Measurements from ENCODE around the gene PLAC1. TPM values are rescaled to one million over a fixed set of nuclear protein-coding genes. Genes with fewer than 3 reads are reported as not detected.

Gene PLAC1
- total RNA-seq: not detected

- Mint-ChIP-seq H3K9me3 (ENCODE audit: insufficient read depth) (no peaks in the 10 kb centered on the region), H3K36me3 (ENCODE audit: low read depth) (no peaks in the 10 kb centered on the region), H3K4me1 (ENCODE audit: low read depth) (no peaks in the 10 kb centered on the region), H3K4me3 (no peak within 1 kb of the TSS), H3K27ac (no peak within 1 kb of the TSS), H3K27me3 (ENCODE audit: low read depth) (peaks cover 7% of the 10 kb centered on the region)
- ATAC-seq: no peak
- no peak for DNase-seq
- ChIA-PET POLR2A (no interaction called here), CTCF (no interaction called here)
Measured at GRCh38 chrX:134658002-134658759, at the start of gene PLAC1. PLAC1 (minus strand) TSS chrX:134658471; CDS start chrX:134566682, 91,789 bp downstream.

- Mint-ChIP-seq H3K27ac (no peak overlapping the region), H3K4me3 (no peak overlapping the region), H3K4me1 (ENCODE audit: low read depth) (no peaks in the 10 kb centered on the region), H3K27me3 (ENCODE audit: low read depth) (peaks cover 5% of the 10 kb centered on the region), H3K36me3 (ENCODE audit: low read depth) (no peaks in the 10 kb centered on the region), H3K9me3 (ENCODE audit: insufficient read depth) (no peaks in the 10 kb centered on the region)
- POLR2A ChIA-PET: no interaction called here
- CTCF ChIA-PET: no interaction called here
- ATAC-seq (no peak), DNase-seq (no peak)
Measured at GRCh38 chrX:134706138-134706537, 47.9 kb upstream of the PLAC1 start.

GRCh38 chrX:134695999-134696398 lies 37.7 kb upstream of the PLAC1 start:
- no peak overlapping the region for H3K27ac Mint-ChIP-seq
- H3K27me3 Mint-ChIP-seq (ENCODE audit: low read depth): no peaks in the 10 kb centered on the region
- H3K9me3 Mint-ChIP-seq (ENCODE audit: insufficient read depth): no peaks in the 10 kb centered on the region
- H3K36me3 Mint-ChIP-seq (ENCODE audit: low read depth): no peaks in the 10 kb centered on the region
- DNase-seq: no peak
- H3K4me1 Mint-ChIP-seq (ENCODE audit: low read depth): no peaks in the 10 kb centered on the region
- POLR2A ChIA-PET: no interaction called here
- CTCF ChIA-PET: no interaction called here
- no peak for ATAC-seq
- no peak overlapping the region for H3K4me3 Mint-ChIP-seq

- Mint-ChIP-seq H3K27me3 (ENCODE audit: low read depth) (peaks cover 2% of the 10 kb centered on the region), H3K27ac (no peak overlapping the region), H3K4me3 (no peak overlapping the region)
Measured at GRCh38 chrX:134694333-134695322, 36.4 kb upstream of the PLAC1 start.

GRCh38 chrX:134693644-134694043 lies 35.4 kb upstream of the PLAC1 start:
- H3K4me1 Mint-ChIP-seq (ENCODE audit: low read depth): no peaks in the 10 kb centered on the region
- DNase-seq: no peak
- ATAC-seq: no peak
- ChIA-PET CTCF (no interaction called here), POLR2A (no interaction called here)
- no peaks in the 10 kb centered on the region for H3K36me3 Mint-ChIP-seq (ENCODE audit: low read depth)
- H3K27me3 Mint-ChIP-seq (ENCODE audit: low read depth): peaks cover 2% of the 10 kb centered on the region
- no peak overlapping the region for H3K4me3 Mint-ChIP-seq
- H3K27ac Mint-ChIP-seq: no peak overlapping the region
- no peaks in the 10 kb centered on the region for H3K9me3 Mint-ChIP-seq (ENCODE audit: insufficient read depth)

More at GRCh38 chrX:134694333-134695322, 36.4 kb upstream of the PLAC1 start:
- Mint-ChIP-seq H3K4me1 (ENCODE audit: low read depth) (no peaks in the 10 kb centered on the region), H3K9me3 (ENCODE audit: insufficient read depth) (no peaks in the 10 kb centered on the region), H3K36me3 (ENCODE audit: low read depth) (no peaks in the 10 kb centered on the region)
- DNase-seq (no peak), ATAC-seq (no peak)
- CTCF ChIA-PET: no interaction called here
- POLR2A ChIA-PET: no interaction called here

- H3K27ac Mint-ChIP-seq: no peak overlapping the region
- ChIA-PET CTCF (no interaction called here), POLR2A (no interaction called here)
- no peaks in the 10 kb centered on the region for H3K36me3 Mint-ChIP-seq (ENCODE audit: low read depth)
- DNase-seq (no peak), ATAC-seq (no peak)
- peaks cover 2% of the 10 kb centered on the region for H3K27me3 Mint-ChIP-seq (ENCODE audit: low read depth)
- H3K9me3 Mint-ChIP-seq (ENCODE audit: insufficient read depth): no peaks in the 10 kb centered on the region
- H3K4me3 Mint-ChIP-seq: no peak overlapping the region
- H3K4me1 Mint-ChIP-seq (ENCODE audit: low read depth): no peaks in the 10 kb centered on the region
Measured at GRCh38 chrX:134692990-134693389, 34.7 kb upstream of the PLAC1 start.

- no peak overlapping the region for H3K4me3 Mint-ChIP-seq
- H3K9me3 Mint-ChIP-seq (ENCODE audit: insufficient read depth): no peaks in the 10 kb centered on the region
- H3K4me1 Mint-ChIP-seq (ENCODE audit: low read depth): no peaks in the 10 kb centered on the region
- CTCF ChIA-PET: no interaction called here
- peaks cover 2% of the 10 kb centered on the region for H3K27me3 Mint-ChIP-seq (ENCODE audit: low read depth)
- POLR2A ChIA-PET: no interaction called here
- no peak for ATAC-seq
- no peaks in the 10 kb centered on the region for H3K36me3 Mint-ChIP-seq (ENCODE audit: low read depth)
- DNase-seq: no peak
- H3K27ac Mint-ChIP-seq: no peak overlapping the region
Measured at GRCh38 chrX:134692233-134692632, 34.0 kb upstream of the PLAC1 start.

- Mint-ChIP-seq H3K27ac (no peak overlapping the region), H3K4me3 (no peak overlapping the region), H3K27me3 (ENCODE audit: low read depth) (peaks cover 2% of the 10 kb centered on the region), H3K36me3 (ENCODE audit: low read depth) (no peaks in the 10 kb centered on the region), H3K4me1 (ENCODE audit: low read depth) (no peaks in the 10 kb centered on the region), H3K9me3 (ENCODE audit: insufficient read depth) (no peaks in the 10 kb centered on the region)
- POLR2A ChIA-PET: no interaction called here
- DNase-seq (no peak), ATAC-seq (no peak)
- CTCF ChIA-PET: no interaction called here
Measured at GRCh38 chrX:134691453-134691852, 33.2 kb upstream of the PLAC1 start.

GRCh38 chrX:134688839-134689238 lies 30.6 kb upstream of the PLAC1 start:
- ATAC-seq (no peak), DNase-seq (no peak)
- H3K27ac Mint-ChIP-seq: no peak overlapping the region
- H3K36me3 Mint-ChIP-seq (ENCODE audit: low read depth): no peaks in the 10 kb centered on the region
- H3K4me1 Mint-ChIP-seq (ENCODE audit: low read depth): no peaks in the 10 kb centered on the region
- no peaks in the 10 kb centered on the region for H3K9me3 Mint-ChIP-seq (ENCODE audit: insufficient read depth)
- H3K4me3 Mint-ChIP-seq: no peak overlapping the region
- CTCF ChIA-PET: no interaction called here
- H3K27me3 Mint-ChIP-seq (ENCODE audit: low read depth): peaks cover 2% of the 10 kb centered on the region
- POLR2A ChIA-PET: no interaction called here

- ATAC-seq (no peak), DNase-seq (no peak)
- Mint-ChIP-seq H3K27ac (no peak overlapping the region), H3K4me3 (no peak overlapping the region), H3K36me3 (ENCODE audit: low read depth) (no peaks in the 10 kb centered on the region), H3K27me3 (ENCODE audit: low read depth) (peaks cover 2% of the 10 kb centered on the region), H3K9me3 (ENCODE audit: insufficient read depth) (no peaks in the 10 kb centered on the region), H3K4me1 (ENCODE audit: low read depth) (no peaks in the 10 kb centered on the region)
- ChIA-PET CTCF (no interaction called here), POLR2A (no interaction called here)
Measured at GRCh38 chrX:134688031-134688823, 30.0 kb upstream of the PLAC1 start.

GRCh38 chrX:134685668-134686067 lies 27.4 kb upstream of the PLAC1 start:
- CTCF ChIA-PET: no interaction called here

GRCh38 chrX:134684956-134685355 lies 26.7 kb upstream of the PLAC1 start:
- ChIA-PET CTCF (no interaction called here), POLR2A (no interaction called here)
- H3K27me3 Mint-ChIP-seq (ENCODE audit: low read depth): peaks cover 2% of the 10 kb centered on the region
- no peak for DNase-seq
- no peak for ATAC-seq
- H3K27ac Mint-ChIP-seq: no peak overlapping the region
- H3K36me3 Mint-ChIP-seq (ENCODE audit: low read depth): no peaks in the 10 kb centered on the region
- no peaks in the 10 kb centered on the region for H3K9me3 Mint-ChIP-seq (ENCODE audit: insufficient read depth)
- H3K4me1 Mint-ChIP-seq (ENCODE audit: low read depth): no peaks in the 10 kb centered on the region
- no peak overlapping the region for H3K4me3 Mint-ChIP-seq

More at GRCh38 chrX:134685668-134686067, 27.4 kb upstream of the PLAC1 start:
- Mint-ChIP-seq H3K27ac (no peak overlapping the region), H3K4me1 (ENCODE audit: low read depth) (no peaks in the 10 kb centered on the region), H3K4me3 (no peak overlapping the region), H3K27me3 (ENCODE audit: low read depth) (peaks cover 2% of the 10 kb centered on the region), H3K36me3 (ENCODE audit: low read depth) (no peaks in the 10 kb centered on the region), H3K9me3 (ENCODE audit: insufficient read depth) (no peaks in the 10 kb centered on the region)
- POLR2A ChIA-PET: no interaction called here
- ATAC-seq: no peak
- no peak for DNase-seq
